Urinary bladder (tissue), 4 donors: Measurements from ENCODE around the gene DTNB. TPM values are rescaled to one million over a fixed set of nuclear protein-coding genes. Genes with fewer than 3 reads are reported as not detected.
"Not testable (repeated sequence)": the region's sequence is repeated elsewhere in the genome, so short reads cannot be mapped to it uniquely, and the experiment has no call there.

Source experiments
- DNase-seq: peaks from one replicate; pipeline ENCODE4 v3.0.0-alpha.2; 2015; ENCODE audit errors: extremely low spot score
- H3K27ac ChIP-seq: one replicate; pipeline ENCODE4 v1.5.1; 2013; ENCODE audit warnings: low read depth, mild to moderate bottlenecking, moderate library complexity
- H3K36me3 ChIP-seq: one replicate; pipeline ENCODE4 v1.6.1; 2013; ENCODE audit warnings: mild to moderate bottlenecking, moderate library complexity; ENCODE audit not compliant: insufficient read depth
- H3K4me1 ChIP-seq: one replicate; pipeline ENCODE4 v1.6.1; 2013; ENCODE audit warnings: mild to moderate bottlenecking, moderate library complexity; ENCODE audit not compliant: insufficient read depth
- H3K4me3 ChIP-seq: one replicate; pipeline ENCODE4 v1.5.1; 2013; ENCODE audit warnings: low read depth, low read length
- WGBS: extraction: QIAGEN DNeasy Blood & Tissue Kit; methylation state at CpG from one replicate; pipeline ENCODE4 v1.1.7; 2013; 5-methylcytosine and 5-hydroxymethylcytosine counted together
- polyA plus RNA-seq: library from polyadenylated mRNA; stranded (reverse); fragments of 200-250 nt; gene quantifications from one replicate; pipeline ENCODE4 v1.2.3, GENCODE V29; 2013
- total RNA-seq: library from RNA; depleted of rRNA; stranded (reverse); fragments of >200 nt; gene quantifications from one replicate; pipeline ENCODE4 v1.2.3, GENCODE V29; 2014
- donor health status: healthy with polysubstance abuse.
- donor health status: healthy.

Gene DTNB
- total and polyA plus RNA-seq, 2 donors: 5.4 to 14.0 TPM

GRCh38 chr2:25666218-25666617 lies 7.2 kb downstream of the DTNB start:
- Histone ChIP-seq H3K27ac (no peak overlapping the region), H3K4me1 (no peaks in the 10 kb centered on the region)

GRCh38 chr2:25665429-25665828 lies 7.9 kb downstream of the DTNB start:
- H3K4me1 ChIP-seq, H3K36me3 ChIP-seq, H3K27ac ChIP-seq, DNase-seq, H3K4me3 ChIP-seq: not testable (repeated sequence)
- 83% methylated on average over 3 of the region's 3 CpGs for WGBS

More at GRCh38 chr2:25666218-25666617, 7.2 kb downstream of the DTNB start:
- Histone ChIP-seq H3K36me3 (no peaks in the 10 kb centered on the region), H3K4me3 (no peak overlapping the region)
- DNase-seq: no peak

DNA sequence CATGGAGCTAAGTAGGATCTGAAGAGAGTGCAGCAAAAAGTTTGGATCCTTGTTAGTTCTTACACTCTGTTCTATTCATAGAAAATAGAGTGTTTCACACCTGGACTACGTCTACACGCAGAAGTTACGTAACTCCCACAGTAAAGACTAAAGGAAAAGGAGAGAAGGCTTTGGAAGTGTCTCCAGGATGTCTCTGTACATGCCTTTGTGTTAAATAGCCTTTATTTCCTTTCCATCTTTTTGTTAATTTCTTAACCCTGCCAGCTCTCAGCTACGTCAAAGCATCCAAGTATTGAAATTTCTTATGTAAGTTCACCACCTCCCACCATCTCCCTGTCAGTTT lies 8.4 kb downstream of the DTNB start:
- WGBS: 56% methylated on average over 4 of the region's 4 CpGs
- DNase-seq: no peak
- Histone ChIP-seq H3K4me1 (no peaks in the 10 kb centered on the region), H3K27ac (no peak overlapping the region), H3K4me3 (no peak overlapping the region), H3K36me3 (no peaks in the 10 kb centered on the region)

DNA sequence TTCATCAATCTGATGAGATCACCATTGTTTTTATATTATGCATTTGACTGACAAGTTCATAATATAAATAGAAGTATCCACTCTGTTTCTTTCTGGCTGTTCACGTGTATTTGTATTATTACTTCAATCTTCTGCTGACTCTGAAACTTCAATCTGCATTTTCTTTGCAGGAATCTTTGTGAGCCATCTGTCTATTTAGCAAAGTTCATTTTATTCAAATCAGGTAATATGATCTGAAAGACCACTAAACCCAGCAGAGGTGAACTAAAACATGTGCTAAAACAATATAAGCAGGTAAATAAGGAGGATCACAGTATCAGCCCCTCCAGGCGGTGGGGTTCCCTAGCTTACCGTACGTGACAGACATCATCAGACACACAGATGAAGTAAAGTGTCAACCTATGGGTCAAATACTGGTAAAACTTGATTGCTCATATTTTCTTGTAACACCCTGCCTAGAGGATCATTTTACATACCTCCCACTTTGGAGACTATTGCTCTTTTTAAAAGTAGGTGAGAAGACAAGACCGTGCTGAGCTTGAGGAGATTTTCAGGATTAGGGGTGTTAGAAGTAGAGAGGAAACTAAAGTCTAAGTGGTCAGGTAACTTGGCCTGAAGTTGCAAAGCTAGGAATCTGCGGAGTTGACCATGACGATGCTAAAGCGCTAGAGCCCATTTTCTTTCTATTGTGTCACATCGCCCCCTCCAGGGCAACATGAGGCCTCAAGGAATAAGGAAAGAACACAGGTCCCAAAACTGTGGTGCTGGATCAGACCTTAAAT lies 9.0 kb downstream of the DTNB start:
- WGBS: 40% methylated on average over 9 of the region's 9 CpGs
- no peak for DNase-seq
- Histone ChIP-seq H3K36me3 (no peaks in the 10 kb centered on the region), H3K27ac (no peak overlapping the region), H3K4me3 (no peak overlapping the region), H3K4me1 (no peaks in the 10 kb centered on the region)

DNA sequence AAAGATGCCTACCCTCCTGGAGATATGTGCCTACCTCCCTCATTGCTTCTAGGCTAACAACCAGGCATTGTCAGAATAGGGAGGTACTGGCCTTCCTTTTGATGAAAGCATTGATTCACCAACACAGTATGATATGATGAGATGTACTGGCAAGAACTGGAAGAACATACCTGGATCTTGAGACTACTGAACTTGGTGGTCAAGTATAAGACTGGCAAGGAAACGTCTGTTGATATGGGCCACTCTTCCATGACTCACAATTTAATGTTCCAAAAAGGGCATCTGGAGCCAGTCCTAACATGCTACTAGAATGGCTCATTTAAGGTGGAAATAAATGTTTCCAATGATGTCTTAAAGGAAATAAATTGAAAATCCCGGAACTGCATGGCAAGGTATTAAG lies 18.1 kb downstream of the DTNB start:
- 89% methylated on average over 2 of the region's 2 CpGs for WGBS
- H3K4me1 ChIP-seq: peaks cover 2% of the 10 kb centered on the region

GRCh38 chr2:25654801-25655200 lies 18.6 kb downstream of the DTNB start:
- WGBS: 95% methylated on average over 4 of the region's 4 CpGs
- Histone ChIP-seq H3K36me3 (no peaks in the 10 kb centered on the region), H3K4me1 (peaks cover 2% of the 10 kb centered on the region), H3K4me3 (no peak overlapping the region), H3K27ac (no peak overlapping the region)
- no peak for DNase-seq

More for the DNA sequence above, 18.1 kb downstream of the DTNB start:
- Histone ChIP-seq H3K4me3 (no peak overlapping the region), H3K27ac (no peak overlapping the region), H3K36me3 (no peaks in the 10 kb centered on the region)
- no peak for DNase-seq

DNA sequence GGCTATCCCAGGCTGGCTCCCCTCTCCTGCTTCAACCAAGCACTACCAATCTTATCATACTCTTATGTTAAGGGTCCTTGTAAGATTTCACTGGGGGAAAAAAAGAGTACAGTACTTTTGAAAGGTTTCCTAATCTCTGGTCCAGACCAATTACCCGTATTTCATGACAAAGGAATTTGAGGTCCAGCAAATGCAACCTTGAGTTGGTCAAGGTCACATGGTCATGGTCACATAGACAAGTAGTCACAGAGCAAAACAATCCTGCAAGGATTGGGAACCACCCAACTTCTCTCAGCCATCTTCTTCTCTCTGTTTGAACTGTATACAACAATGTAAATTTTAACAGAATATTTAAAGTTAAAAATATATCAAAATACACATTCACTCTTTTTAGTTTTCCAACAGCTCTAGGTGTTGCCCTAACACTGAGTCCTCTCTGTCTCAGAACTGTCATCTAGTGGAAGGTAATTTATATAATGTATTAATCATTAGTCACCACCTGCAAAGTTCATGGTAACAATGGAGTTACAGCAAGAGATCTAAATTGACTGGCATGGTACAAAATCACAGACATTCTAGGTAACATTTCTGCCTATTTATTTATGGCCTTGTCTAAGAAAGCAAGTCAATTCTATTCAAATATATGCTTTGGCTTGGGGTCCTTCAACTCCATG lies 21.5 kb downstream of the DTNB start:
- H3K36me3 ChIP-seq: peaks cover 1% of the 10 kb centered on the region
- no peak overlapping the region for H3K4me3 ChIP-seq
- 92% methylated on average over 1 of the region's 1 CpG for WGBS
- H3K27ac ChIP-seq: no peak overlapping the region
- no peak for DNase-seq
- H3K4me1 ChIP-seq: peaks cover 2% of the 10 kb centered on the region

DNA sequence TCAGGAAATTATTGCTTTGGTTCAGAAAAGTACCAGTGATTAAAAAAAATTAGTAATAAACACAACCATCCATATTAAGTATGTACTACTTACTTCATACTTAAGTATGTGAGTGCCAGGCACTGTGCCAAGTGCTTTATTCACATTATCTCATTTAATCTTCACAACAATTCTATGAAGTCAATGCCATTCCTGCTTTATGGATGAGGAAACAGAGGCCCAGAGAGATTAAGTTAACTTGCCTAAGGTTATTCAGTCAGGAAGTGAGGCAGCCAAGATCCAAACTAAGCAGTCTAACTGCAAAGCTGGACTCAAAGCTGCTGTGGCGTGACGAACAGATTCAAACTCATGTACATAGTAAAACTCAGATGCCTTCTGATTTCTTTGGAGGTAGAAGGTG lies 22.3 kb downstream of the DTNB start:
- 93% methylated on average over 2 of the region's 2 CpGs for WGBS
- peaks cover 1% of the 10 kb centered on the region for H3K36me3 ChIP-seq
- no peak overlapping the region for H3K27ac ChIP-seq
- no peak overlapping the region for H3K4me3 ChIP-seq
- peaks cover 2% of the 10 kb centered on the region for H3K4me1 ChIP-seq
- no peak for DNase-seq

DNA sequence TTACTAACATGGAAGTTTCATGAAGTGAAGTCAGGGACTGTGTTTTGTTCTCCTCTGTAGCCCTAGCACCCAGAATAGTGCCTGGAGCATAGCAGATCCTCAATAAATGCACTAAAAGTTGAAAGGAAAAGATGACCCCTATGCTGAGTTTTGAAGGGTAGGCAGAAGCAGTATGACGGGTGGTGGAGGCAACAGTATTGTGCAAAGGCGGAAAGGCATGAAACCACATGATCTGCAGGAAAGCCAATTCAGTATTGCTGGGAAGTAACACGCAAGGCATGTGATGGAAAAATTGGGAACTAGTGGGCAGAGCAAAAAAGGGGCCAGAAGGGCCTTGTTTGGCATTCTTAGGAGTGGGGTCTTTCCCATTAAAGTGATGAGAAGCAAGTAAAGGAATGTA lies 23.1 kb downstream of the DTNB start:
- no peak for DNase-seq
- Histone ChIP-seq H3K27ac (no peak overlapping the region), H3K4me1 (peaks cover 2% of the 10 kb centered on the region), H3K4me3 (no peak overlapping the region), H3K36me3 (peaks cover 1% of the 10 kb centered on the region)
- WGBS: 92% methylated on average over 3 of the region's 3 CpGs

DNA sequence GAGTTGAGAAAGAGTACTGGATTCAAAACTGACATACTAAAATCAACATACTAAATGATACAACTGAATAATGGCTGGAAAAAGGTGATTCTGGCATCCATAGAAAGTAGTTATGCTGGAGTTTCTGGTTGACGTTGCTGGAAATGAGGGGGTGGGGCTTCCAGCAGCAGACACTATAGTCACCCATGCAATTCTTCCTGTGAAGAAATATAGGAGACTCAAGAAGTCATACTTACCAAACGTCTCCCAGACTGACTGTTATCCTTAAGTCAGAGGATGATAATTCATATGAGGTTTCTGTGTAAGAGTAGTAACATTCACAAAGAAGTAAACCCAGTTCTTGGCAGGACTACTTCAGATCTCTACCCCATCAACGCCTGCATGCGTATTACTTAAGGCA lies 23.6 kb downstream of the DTNB start:
- H3K4me1 ChIP-seq: peaks cover 2% of the 10 kb centered on the region
- no peak overlapping the region for H3K27ac ChIP-seq
- no peak for DNase-seq
- 82% methylated on average over 4 of the region's 4 CpGs for WGBS
- H3K36me3 ChIP-seq: peaks cover 1% of the 10 kb centered on the region
- H3K4me3 ChIP-seq: no peak overlapping the region

DNA sequence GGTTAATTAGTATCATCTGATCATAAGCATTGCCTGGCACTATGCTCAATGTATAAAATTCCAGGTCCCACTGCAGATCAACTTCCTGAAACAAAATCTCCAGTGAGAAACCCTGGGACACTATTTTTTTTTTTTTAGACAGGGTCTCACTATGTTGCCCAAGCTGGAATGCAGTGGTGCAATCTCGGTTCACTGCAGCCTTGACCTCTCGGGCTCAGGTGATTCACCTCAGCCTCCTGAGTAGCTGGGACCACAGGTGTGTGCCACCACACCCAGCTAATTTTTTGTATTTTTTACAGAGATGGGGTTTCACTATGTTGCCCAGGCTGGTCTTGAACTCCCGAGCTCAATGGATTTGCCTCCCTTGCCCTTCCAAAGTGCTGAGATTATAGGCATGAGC lies 31.1 kb downstream of the DTNB start:
- H3K4me3 ChIP-seq: no peak overlapping the region
- H3K27ac ChIP-seq: no peak overlapping the region
- H3K4me1 ChIP-seq: no peaks in the 10 kb centered on the region
- no peaks in the 10 kb centered on the region for H3K36me3 ChIP-seq
- DNase-seq: no peak
- 95% methylated on average over 3 of the region's 3 CpGs for WGBS

GRCh38 chr2:25639696-25640095 lies 33.7 kb downstream of the DTNB start:
- Histone ChIP-seq H3K27ac (no peak overlapping the region), H3K4me3 (no peak overlapping the region), H3K36me3 (no peaks in the 10 kb centered on the region), H3K4me1 (no peaks in the 10 kb centered on the region)
- 97% methylated on average over 17 of the region's 17 CpGs for WGBS
- DNase-seq: no peak

GRCh38 chr2:25639131-25639530 lies 34.2 kb downstream of the DTNB start:
- no peaks in the 10 kb centered on the region for H3K36me3 ChIP-seq
- no peak overlapping the region for H3K27ac ChIP-seq
- no peak overlapping the region for H3K4me3 ChIP-seq
- WGBS: 84% methylated on average over 9 of the region's 9 CpGs
- H3K4me1 ChIP-seq: no peaks in the 10 kb centered on the region
- no peak for DNase-seq

GRCh38 chr2:25635797-25636196 lies 37.6 kb downstream of the DTNB start:
- no peak for DNase-seq
- no peak overlapping the region for H3K27ac ChIP-seq
- H3K4me1 ChIP-seq: no peaks in the 10 kb centered on the region
- no peak overlapping the region for H3K4me3 ChIP-seq
- H3K36me3 ChIP-seq: no peaks in the 10 kb centered on the region
- 81% methylated on average over 1 of the region's 1 CpG for WGBS
